HG03521 (cell line): ENCODE results near the gene EDN2.

Experiments used
- ATAC-seq: cut with Tn5 transposase; IDR thresholded peaks from one replicate; pipeline ENCODE4 v1.9.1; 2021; ENCODE audit warnings: mild to moderate bottlenecking, moderate library complexity; ENCODE audit not compliant: unreplicated experiment

EDN2 gene

GRCh38 chr1:41442697-41443251 is 41.7 kb downstream of the EDN2 start:
- no peak for ATAC-seq

GRCh38 chr1:41440321-41441085 is 44.0 kb downstream of the EDN2 start:
- no peak for ATAC-seq

GRCh38 chr1:41439234-41439633 is 45.2 kb downstream of the EDN2 start:
- ATAC-seq, result no peak

GRCh38 chr1:41438711-41439110 is 45.8 kb downstream of the EDN2 start:
- ATAC-seq, result no peak

GRCh38 chr1:41437011-41437355 is 47.5 kb downstream of the EDN2 start:
- no peak for ATAC-seq

- no peak for ATAC-seq
Measured at GRCh38 chr1:41436281-41437010, 48.0 kb downstream of the EDN2 start.

GRCh38 chr1:41435570-41436178 is 48.8 kb downstream of the EDN2 start:
- no peak for ATAC-seq

- no peak for ATAC-seq
Measured at GRCh38 chr1:41434748-41435449, 49.6 kb downstream of the EDN2 start.

GRCh38 chr1:41434306-41434705 is 50.2 kb downstream of the EDN2 start:
- no peak for ATAC-seq

- ATAC-seq, result no peak
Measured at GRCh38 chr1:41433501-41433900, 51.0 kb downstream of the EDN2 start.

GRCh38 chr1:41432481-41433280 is 51.8 kb downstream of the EDN2 start:
- ATAC-seq, result no peak

- no peak for ATAC-seq
Measured at GRCh38 chr1:41431490-41432350, 52.8 kb downstream of the EDN2 start.

- no peak for ATAC-seq
Measured at GRCh38 chr1:41430582-41430981, 53.9 kb downstream of the EDN2 start.

- no peak for ATAC-seq
Measured at GRCh38 chr1:41430069-41430468, 54.4 kb downstream of the EDN2 start.

GRCh38 chr1:41429641-41430035 is 54.8 kb downstream of the EDN2 start:
- no peak for ATAC-seq
